Stimulated activated CD4-positive, alpha-beta T cell treated with anti-CD3 and anti-CD28 coated beads, TNF-alpha, amount 100 ng/mL, for 4 hours (primary cell): ENCODE measurements around the gene CLMN.

Experiments used
- DNase-seq, 3 experiments: peaks; one replicate each; pipeline ENCODE4 v3.0.0-alpha.2; 2020; ENCODE audit warnings: low read depth in 3 of 3

The CLMN gene

DNA sequence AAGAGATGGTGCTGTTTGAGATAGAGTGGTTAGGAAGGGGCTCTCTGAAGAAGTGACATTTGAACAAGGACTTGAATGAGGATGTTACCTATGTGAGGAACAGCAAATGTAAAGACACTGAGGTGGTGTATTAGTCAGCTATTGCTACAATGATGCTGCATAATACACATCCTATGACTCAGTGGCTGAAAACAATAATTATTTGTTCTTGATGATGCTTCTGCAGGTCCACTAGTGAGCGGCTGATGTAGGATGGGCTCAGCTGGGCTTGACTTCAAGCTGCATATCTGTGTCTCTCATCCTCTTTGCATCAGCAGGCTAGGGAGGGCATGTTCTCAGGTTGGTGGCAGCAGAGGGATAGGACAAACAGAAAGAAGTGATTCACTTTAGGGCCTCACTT lies 21.4 kb upstream of the CLMN start:
- no peak for DNase-seq

- no peak for DNase-seq
Measured at GRCh38 chr14:95340201-95340697, 20.5 kb upstream of the CLMN start.

GRCh38 chr14:95339301-95339865 lies 19.7 kb upstream of the CLMN start:
- no peak for DNase-seq

DNA sequence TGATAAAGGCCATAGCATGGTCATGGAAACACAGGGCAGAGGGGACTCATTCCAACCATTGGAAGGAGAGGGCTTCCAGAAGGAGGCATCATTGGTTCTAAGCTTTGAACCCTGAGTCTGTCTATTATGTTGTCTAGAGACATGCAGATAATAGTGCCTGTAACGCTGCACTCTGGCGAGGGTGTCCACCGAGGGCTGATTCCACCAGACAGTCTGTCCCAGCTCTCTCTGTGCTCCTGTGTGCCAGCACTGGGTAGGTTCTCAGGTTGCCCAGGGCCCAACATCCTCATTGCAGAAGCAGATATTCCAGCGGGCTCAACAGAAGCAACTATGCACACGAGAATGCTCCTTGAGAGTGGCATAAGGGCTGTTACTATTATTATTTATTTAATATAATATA lies 18.7 kb upstream of the CLMN start:
- no peak for DNase-seq

DNA sequence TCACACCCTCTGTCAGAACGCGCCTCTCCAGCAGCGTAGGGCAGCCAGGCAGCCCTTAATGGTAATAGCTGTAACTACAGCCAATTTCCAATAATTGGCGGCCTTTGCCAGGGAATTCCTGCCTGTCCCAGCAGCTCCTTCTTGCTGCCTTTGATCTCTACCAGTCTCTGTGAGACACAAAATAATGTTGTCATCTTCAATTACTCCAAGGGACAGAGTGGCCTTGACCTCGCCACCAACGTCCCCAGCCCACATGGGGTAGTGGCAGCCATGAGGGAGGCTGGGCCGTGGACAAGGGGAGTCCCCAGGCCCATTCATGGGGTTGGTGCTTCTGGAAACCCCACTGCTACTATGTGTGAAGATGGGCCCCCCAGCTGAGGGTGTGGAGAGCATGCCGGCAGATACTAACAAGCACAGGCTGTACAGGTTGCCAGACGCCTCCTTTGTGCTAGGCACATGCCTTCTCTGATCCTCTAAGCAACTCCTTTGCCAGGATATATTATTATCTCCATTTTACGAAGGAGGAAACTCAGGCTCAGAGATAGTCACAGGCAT lies 17.4 kb upstream of the CLMN start:
- no peak for DNase-seq

DNA sequence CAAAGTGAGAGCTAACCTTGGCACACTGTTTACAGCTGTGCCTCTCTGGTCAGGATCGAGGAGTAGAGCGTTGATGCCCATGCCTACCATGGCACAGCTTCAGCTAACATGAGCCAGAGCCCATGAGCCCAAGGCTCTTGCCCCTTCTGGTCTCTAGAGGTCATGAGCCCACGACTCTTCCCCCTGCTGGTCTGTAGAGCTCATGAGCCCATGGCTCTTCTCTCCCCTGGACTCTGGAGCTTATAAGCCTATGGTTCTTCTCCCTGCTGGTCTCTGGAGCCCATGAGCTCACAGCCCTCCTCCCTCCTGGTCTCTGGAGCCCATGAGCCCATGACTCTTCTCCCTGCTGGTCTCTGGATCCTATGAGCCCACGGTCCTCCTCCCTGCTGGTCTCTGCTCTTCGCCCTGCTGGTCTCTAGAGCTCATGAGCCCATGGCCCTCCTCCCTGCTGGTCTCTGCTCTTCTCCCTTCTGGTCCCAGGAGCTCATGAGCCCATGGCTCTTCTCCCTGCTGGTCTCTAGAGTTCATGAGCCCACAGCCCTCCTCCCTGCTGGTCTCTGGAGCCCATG lies 16.6 kb upstream of the CLMN start:
- DNase-seq: no peak

GRCh38 chr14:95335071-95335470 lies 15.4 kb upstream of the CLMN start:
- DNase-seq: no peak

GRCh38 chr14:95334044-95334443 lies 14.3 kb upstream of the CLMN start:
- DNase-seq: no peak

DNA sequence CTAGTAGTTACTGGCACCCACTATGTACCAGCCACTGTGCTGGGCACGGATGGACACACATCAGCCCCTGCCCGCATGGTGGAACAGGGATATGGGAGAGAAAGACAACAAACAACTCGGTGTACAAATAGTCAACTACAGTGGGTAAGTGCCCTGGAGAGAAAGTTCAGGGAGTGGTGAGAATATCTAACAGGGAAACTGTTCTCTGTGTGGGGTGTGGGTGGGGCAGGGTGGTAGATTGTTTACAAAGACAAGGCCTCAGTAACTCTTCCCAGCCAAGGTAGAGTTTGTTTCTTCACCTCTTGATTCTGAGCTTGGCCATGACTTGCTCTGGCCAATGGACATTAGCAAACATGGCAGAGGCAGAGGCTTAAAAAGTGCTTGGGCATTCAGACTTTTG lies 12.9 kb upstream of the CLMN start:
- DNase-seq: no peak

GRCh38 chr14:95331708-95332408 lies 12.2 kb upstream of the CLMN start:
- no peak for DNase-seq

- DNase-seq: no peak
Measured at GRCh38 chr14:95330591-95331370, 11.1 kb upstream of the CLMN start.

- DNase-seq: no peak
Measured at GRCh38 chr14:95329941-95330340, 10.2 kb upstream of the CLMN start.

GRCh38 chr14:95328729-95329503 lies 9.2 kb upstream of the CLMN start:
- no peak for DNase-seq

GRCh38 chr14:95327558-95328374 lies 8.1 kb upstream of the CLMN start:
- no peak for DNase-seq

- DNase-seq: no peak
Measured at GRCh38 chr14:95326987-95327386, 7.3 kb upstream of the CLMN start.

DNA sequence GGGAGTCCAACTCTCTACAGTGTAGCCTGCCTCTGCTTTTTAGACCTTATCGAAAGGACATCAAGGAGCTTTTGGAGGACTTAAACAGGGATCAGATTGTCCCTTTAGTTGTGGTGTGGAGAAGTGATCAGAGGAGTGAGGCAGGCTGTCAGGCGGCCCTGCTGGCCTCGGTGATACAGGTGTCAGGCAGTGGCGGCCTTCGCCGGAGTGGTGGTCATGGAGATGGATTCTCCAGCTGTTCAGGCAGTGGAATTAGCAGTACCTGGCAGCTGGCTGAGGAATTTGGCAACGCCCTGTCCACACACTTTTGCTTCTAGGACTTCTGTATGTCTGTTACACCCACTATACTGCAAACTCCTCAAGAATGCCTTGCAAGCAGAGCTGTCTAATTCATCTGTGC lies 4.2 kb upstream of the CLMN start:
- DNase-seq: no peak

GRCh38 chr14:95323361-95323760 lies 3.7 kb upstream of the CLMN start:
- no peak for DNase-seq

DNA sequence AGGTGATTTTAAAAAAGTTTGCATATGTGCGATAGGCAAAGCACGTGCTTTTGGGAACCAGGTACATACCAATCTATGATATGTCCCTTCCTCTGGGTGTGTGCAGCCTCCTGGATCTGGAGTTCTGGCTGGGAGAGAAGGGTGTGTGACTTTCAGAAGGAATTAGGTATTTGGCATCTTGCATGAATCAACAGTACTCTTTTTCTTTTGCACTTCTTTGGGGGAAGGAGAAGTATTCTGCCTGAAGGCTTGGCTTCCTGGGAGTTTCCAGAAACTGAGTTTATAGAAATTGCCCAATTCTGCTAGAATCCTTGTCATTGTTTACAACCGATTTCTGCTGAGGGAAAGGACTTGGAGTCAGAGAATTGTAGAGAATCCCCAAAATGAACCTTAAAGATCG lies 2.9 kb upstream of the CLMN start:
- no peak for DNase-seq

DNA sequence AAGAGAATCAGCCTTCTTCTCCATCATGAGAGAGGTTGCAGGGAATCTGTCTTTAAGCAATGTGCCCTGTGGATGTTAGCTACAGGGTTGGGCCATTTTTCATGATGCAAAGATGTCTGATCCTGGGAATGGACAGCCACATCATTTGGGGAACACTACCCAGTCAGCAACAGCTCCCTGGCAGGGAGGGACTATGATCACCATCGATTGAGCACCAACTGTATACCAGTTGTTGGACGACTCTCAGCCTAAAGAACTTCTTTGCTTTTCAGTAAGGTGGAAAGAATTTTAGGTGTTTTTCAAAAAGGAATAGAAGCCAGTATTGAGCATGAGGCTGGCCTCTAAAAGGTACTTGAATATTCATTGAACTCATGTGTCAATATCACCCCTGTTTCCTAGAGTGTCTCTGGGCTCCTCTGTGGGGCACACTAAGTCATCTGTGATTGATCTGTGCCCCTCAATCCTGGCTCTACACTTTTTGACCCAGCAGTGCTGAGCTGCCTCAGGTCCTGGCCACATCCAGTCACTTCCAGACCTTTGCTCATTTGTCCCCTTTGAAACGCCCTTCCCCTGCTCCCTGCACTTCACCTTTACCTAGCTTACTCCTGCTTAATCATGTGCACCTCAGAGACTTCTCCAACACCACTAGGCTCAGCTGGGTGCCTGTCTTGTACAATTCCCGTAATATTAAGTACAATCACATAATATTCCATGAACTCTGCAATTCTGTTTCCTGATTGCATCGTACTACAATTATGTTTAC lies 2.2 kb upstream of the CLMN start:
- DNase-seq: no peak
